ENCODE data around the gene BEND2.

Gene BEND2

DNA sequence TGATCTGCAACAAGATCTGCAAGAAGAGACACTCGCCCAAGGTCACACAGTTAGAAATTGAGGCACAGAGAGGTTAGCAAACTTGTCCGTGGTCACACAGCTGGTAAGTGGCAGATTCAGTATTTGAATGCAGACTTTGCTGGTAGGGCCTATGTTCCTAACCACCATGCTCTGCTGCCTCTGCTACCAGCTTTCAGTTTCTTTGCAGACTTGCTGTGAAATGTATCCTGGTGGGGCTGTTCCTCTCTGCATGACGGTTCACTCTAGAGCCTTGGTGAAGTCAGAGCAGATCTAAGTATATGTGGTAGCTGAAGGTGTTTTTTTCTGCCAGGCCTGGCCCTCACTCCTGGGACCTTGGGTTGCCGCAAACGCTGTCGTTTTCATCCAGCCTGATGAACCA lies 87.1 kb downstream of the BEND2 start:
- DNase-seq: no peak

DNA sequence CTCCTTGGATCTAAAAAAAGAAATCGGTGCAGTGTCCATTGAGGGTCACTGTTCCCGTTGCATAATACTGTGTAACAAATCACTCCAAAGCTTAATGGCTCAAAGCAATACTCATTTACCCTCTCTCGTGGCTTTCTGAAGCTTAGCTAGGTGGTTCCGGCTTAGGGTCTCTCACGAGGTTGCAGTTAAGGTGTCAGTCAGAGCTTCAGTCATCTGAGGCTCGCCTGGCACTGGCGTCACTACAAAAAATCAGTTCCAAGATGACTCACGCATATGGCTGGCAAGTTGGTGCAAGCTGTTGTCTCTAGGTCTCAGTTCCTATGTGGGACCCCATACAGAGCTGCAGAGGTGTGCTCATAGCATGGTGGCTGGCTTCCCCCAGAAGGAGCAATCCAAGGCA lies 91.0 kb downstream of the BEND2 start:
- DNase-seq: no peak

DNA sequence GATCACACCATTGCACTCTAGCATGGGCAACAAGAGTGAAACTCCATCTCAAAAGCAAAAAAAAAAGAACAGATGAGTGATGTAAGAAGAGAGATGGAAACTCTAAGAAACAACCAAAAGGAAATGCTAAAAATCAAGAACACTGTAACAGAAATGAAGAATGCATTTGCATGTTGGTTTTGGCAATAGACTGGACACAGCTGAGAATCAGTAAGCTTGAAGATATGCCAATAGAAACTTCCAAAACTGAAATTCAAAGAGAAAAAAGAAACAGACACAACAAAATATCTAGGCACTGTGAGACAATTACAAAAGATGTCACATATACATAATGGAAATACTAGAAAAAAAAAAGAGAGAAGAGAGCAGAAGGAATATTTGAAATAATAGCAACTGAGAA lies 93.7 kb downstream of the BEND2 start:
- DNase-seq: no peak

DNA sequence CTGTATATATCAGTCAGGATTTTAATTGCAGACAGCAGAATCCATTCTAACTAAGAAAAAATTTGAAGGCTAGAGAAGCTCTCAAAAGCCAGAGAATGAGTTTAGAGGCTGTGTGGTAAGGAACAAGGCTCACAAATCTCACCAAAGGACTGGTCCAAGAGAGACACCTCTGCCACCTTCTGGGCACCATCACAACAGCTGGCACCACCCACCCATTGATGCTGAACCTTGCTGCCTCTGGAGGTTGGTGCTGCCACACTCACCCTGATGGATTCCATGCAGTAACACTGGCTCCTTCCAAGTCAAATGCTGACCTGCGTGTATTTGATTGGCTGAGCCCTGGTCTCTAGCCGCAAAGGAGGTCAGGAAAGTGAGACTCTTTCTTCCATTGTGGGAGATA lies 100.8 kb downstream of the BEND2 start:
- DNase-seq: no peak
